GF-D8 (cell line): Measurements from ENCODE around the gene NUDC.
"Not testable (repeated sequence)": the region's sequence is repeated elsewhere in the genome, so short reads cannot be mapped to it uniquely, and the experiment has no call there.

ENCODE experiments used
- DNase-seq: peaks from one replicate; lab custom pipeline; 2025; lab: John Stamatoyannopoulos, UW

Gene NUDC

GRCh38 chr1:26921540-26922430, at the start of gene NUDC:
TSS of gene NUDC (plus strand) at chr1:26921743. CDS start at chr1:26921849, 106 bp downstream.
- peak; percentile 86 for DNase-seq

GRCh38 chr1:26873097-26873496, 48.4 kb upstream of the NUDC start:
- not testable (repeated sequence) for DNase-seq

GRCh38 chr1:26874896-26875295, 46.6 kb upstream of the NUDC start:
- no peak for DNase-seq

GRCh38 chr1:26877326-26877725, 44.2 kb upstream of the NUDC start:
- DNase-seq, result no peak

GRCh38 chr1:26879793-26880192, 41.8 kb upstream of the NUDC start:
- DNase-seq, result no peak

GRCh38 chr1:26881611-26882010, 39.9 kb upstream of the NUDC start:
- DNase-seq, result not testable (repeated sequence)

- no peak for DNase-seq
These were observed 38.7 kb upstream of the NUDC start for GRCh38 chr1:26882696-26883463.

- DNase-seq, result no peak
These were observed 34.4 kb upstream of the NUDC start for GRCh38 chr1:26887125-26887524.

GRCh38 chr1:26888231-26888630, 33.3 kb upstream of the NUDC start:
- no peak for DNase-seq

- peak; percentile 36 for DNase-seq
These were observed 31.7 kb upstream of the NUDC start, which contains the start of gene GPN2 for GRCh38 chr1:26889551-26890466. TSS of gene GPN2 (minus strand) at chr1:26890283. CDS start at chr1:26890096, 187 bp downstream.

GRCh38 chr1:26890467-26890796, 31.1 kb upstream of the NUDC start:
- no peak for DNase-seq

- DNase-seq, result no peak
These were observed 27.3 kb upstream of the NUDC start for GRCh38 chr1:26894263-26894662.

GRCh38 chr1:26897351-26897750, 24.2 kb upstream of the NUDC start:
- no peak for DNase-seq

- peak; percentile 62 for DNase-seq
These were observed 21.3 kb upstream of the NUDC start, which contains the start of gene GPATCH3 for GRCh38 chr1:26900001-26900814. TSS of gene GPATCH3 (minus strand) at chr1:26900467. CDS start at chr1:26900442, 25 bp downstream.

- DNase-seq, result no peak
These were observed 20.6 kb upstream of the NUDC start for GRCh38 chr1:26900815-26901511.

- DNase-seq, result no peak
These were observed 14.2 kb upstream of the NUDC start for GRCh38 chr1:26907071-26907917.

- no peak for DNase-seq
These were observed 11.6 kb upstream of the NUDC start for GRCh38 chr1:26909951-26910342.

GRCh38 chr1:26910343-26911160, 11.0 kb upstream of the NUDC start:
- DNase-seq, result no peak
